Omental fat pad (tissue), 4 donors: ENCODE measurements around the gene MYO10. TPM values are rescaled to one million over a fixed set of nuclear protein-coding genes. Genes with fewer than 3 reads are reported as not detected.

ENCODE experiments used
- ATAC-seq: fragments of 150-250 bp; one replicate; pipeline ENCODE4 v1.9.1; 2016; ENCODE audit warnings: mild to moderate bottlenecking, moderate library complexity; ENCODE audit not compliant: low FRiP score
- DNase-seq: peaks from one replicate; pipeline ENCODE4 v3.0.0-alpha.2; 2019; ENCODE audit warnings: low spot score
- CTCF ChIP-seq, 3 donors: fragments of 450-650 bp; IDR thresholded peaks; one replicate each; pipeline ENCODE4 v1.5.1; 2016 to 2017; ENCODE audit warnings: antibody characterized with exemption in 3 of 3, mild to moderate bottlenecking in 3 of 3, moderate library complexity in 2 of 3
- total RNA-seq, 4 donors: library from RNA; depleted of rRNA; stranded (reverse); fragments of >200 nt; gene quantifications; one replicate each; pipeline ENCODE4 v1.1.0, GENCODE V29; 2016

MYO10 gene
- total RNA-seq, 4 donors from 2014 or later: 12.1 to 35.8 (median 17.7) TPM

DNA sequence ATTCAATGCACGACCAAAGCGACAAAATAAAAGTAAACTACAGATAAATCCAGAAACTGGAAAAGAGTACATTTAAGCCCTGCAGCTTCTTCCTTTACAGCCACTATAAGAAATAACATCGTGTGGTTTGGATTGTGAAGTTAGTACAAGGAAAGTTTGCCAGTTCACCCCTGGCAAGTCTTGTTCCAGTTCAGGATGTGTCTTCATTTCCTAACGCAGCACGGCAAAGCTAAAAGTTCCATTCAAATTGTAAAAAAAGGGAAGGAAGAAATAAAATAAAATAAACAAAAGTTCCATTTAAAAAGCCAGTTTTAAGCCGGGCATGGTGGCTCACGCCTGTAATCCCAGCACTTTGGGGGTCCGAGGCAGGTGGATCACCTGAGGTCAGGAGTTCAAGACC lies 236.0 kb downstream of the MYO10 start:
- no peak for TF ChIP-seq CTCF (IDR thresholded peaks at IDR 0.05)
- DNase-seq (no peak), ATAC-seq (no peak)

DNA sequence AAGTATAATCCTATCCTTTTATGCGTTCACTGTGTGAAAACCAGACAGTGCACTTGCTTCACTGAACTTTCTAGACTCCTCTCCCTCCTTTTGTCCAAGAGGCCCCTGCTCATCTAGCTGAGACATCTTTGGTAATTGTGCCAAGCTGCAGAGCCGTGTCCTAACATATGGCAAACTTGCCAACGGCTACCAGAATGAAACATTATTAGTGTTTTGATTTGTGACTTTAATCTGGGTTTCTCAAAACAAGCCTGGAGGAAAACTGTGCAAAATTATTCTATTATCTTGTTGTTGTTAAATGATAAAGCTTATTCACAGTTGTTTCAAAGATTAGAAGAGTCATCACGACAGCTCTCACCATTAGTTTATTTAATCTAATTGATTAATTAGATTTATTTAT lies 240.3 kb downstream of the MYO10 start:
- ATAC-seq (no peak), DNase-seq (no peak)
- no peak for TF ChIP-seq CTCF (IDR thresholded peaks at IDR 0.05)

GRCh38 chr5:16693879-16694278 lies 242.2 kb downstream of the MYO10 start:
- no peak for DNase-seq
- ATAC-seq: no peak
- no peak for TF ChIP-seq CTCF (IDR thresholded peaks at IDR 0.05)

GRCh38 chr5:16691731-16692130 lies 244.4 kb downstream of the MYO10 start:
- DNase-seq (no peak), ATAC-seq (no peak)
- no peak for TF ChIP-seq CTCF (IDR thresholded peaks at IDR 0.05)

GRCh38 chr5:16690243-16690852 lies 245.7 kb downstream of the MYO10 start:
- TF ChIP-seq CTCF (IDR thresholded peaks at IDR 0.05): no peak
- DNase-seq (no peak), ATAC-seq (no peak)

- no peak for TF ChIP-seq CTCF (IDR thresholded peaks at IDR 0.05)
- DNase-seq (no peak), ATAC-seq (no peak)
These were observed 248.2 kb downstream of the MYO10 start for GRCh38 chr5:16687898-16688297.

- no peak for ATAC-seq
- TF ChIP-seq CTCF (IDR thresholded peaks at IDR 0.05): no peak
- no peak for DNase-seq
These were observed 251.0 kb downstream of the MYO10 start for GRCh38 chr5:16685069-16685468.
